PC-3 (cell line): ENCODE measurements around the gene SMAD1. TPM values are rescaled to one million over a fixed set of nuclear protein-coding genes. Genes with fewer than 3 reads are reported as not detected.
A peak's percentile ranks its signal among the peaks of the same experiment; 100 is the strongest.

Source experiments
- ATAC-seq: fragments of 200-7000 bp; cut with Tn5 transposase; 2 replicates; pipeline ENCODE4 v1.9.1; 2020; ENCODE audit warnings: mild to moderate bottlenecking, moderate library complexity
- BruUV-seq: library from RNA; stranded (reverse); fragments of 400-500 nt; replicated peaks from 2 replicates; lab custom pipeline; 2021; lab: Mats Ljungman, UMichigan
- CTCF ChIA-PET: fragments of 300-600 bp; sonication (Branson Sonifier 250); formaldehyde crosslinking; loops from one replicate; lab custom pipeline; 2022; ENCODE audit warnings: antibody characterized with exemption; lab: Charles Lee
- POLR2A ChIA-PET: fragments of 300-600 bp; sonication (Branson Sonifier 250); formaldehyde crosslinking; loops from one replicate; lab custom pipeline; 2022; ENCODE audit warnings: antibody characterized with exemption; ENCODE audit not compliant: unreplicated experiment; lab: Charles Lee
- DNase-seq: peaks from one replicate; pipeline ENCODE4 v3.0.0-alpha.2; 2015
- H2AFZ ChIP-seq: fragments of 300-600 bp; sonication (generic); 2 replicates; pipeline ENCODE4 v1.6.0; 2016; ENCODE audit warnings: antibody characterized with exemption, low read length
- H3F3A ChIP-seq: fragments of 300-600 bp; sonication (generic); one replicate; pipeline ENCODE4 v1.6.0; 2017; ENCODE audit warnings: antibody characterized with exemption, low read length, control low read depth, mild to moderate bottlenecking; ENCODE audit not compliant: unreplicated experiment
- H3K27ac ChIP-seq: fragments of 300-600 bp; sonication (generic); 2 replicates; pipeline ENCODE4 v1.5.1; 2016; ENCODE audit warnings: mild to moderate bottlenecking, low read length
- H3K27me3 ChIP-seq: fragments of 300-600 bp; sonication (generic); 2 replicates; pipeline ENCODE4 v1.6.1; 2016; ENCODE audit warnings: low read length, mixed read lengths
- H3K36me3 ChIP-seq: fragments of 300-600 bp; sonication (generic); 2 replicates; pipeline ENCODE4 v1.6.1; 2016; ENCODE audit warnings: low read depth, mixed run types, low read length, mixed read lengths
- H3K4me1 ChIP-seq: fragments of 300-600 bp; sonication (generic); 2 replicates; pipeline ENCODE4 v1.5.1; 2016; ENCODE audit warnings: low read length; ENCODE audit not compliant: insufficient read depth
- H3K4me2 ChIP-seq: fragments of 300-600 bp; sonication (generic); 2 replicates; pipeline ENCODE4 v1.6.0; 2016; ENCODE audit warnings: low read length
- H3K4me3 ChIP-seq: fragments of 300-600 bp; sonication (generic); 2 replicates; pipeline ENCODE4 v1.5.1; 2016; ENCODE audit warnings: mild to moderate bottlenecking, low read length, mixed read lengths
- H3K79me2 ChIP-seq: fragments of 300-600 bp; sonication (generic); 2 replicates; pipeline ENCODE4 v1.6.1; 2017; ENCODE audit warnings: low read length, mixed read lengths
- H3K9ac ChIP-seq: fragments of 300-600 bp; sonication (generic); 2 replicates; pipeline ENCODE4 v1.6.0; 2016; ENCODE audit warnings: mild to moderate bottlenecking, low read length
- H3K9me2 ChIP-seq: fragments of 300-600 bp; sonication (generic); replicated peaks from 2 replicates; pipeline ENCODE4 v1.6.1; 2016; ENCODE audit warnings: mixed run types, low read length, mixed read lengths
- H3K9me3 ChIP-seq: fragments of 300-600 bp; sonication (generic); 2 replicates; pipeline ENCODE4 v1.6.1; 2016; ENCODE audit warnings: low read length, mixed read lengths
- H4K20me1 ChIP-seq: fragments of 300-600 bp; sonication (generic); 2 replicates; pipeline ENCODE4 v1.6.1; 2016; ENCODE audit warnings: low read length, mixed read lengths
- CTCF ChIP-seq: fragments of 300-600 bp; sonication (generic); conservative IDR thresholded peaks from 2 replicates; pipeline ENCODE4 v1.5.1; 2017; ENCODE audit warnings: antibody characterized with exemption, low read depth, mild to moderate bottlenecking, low read length
- EZH2 ChIP-seq: fragments of 300-600 bp; sonication (generic); IDR thresholded peaks from one replicate; pipeline ENCODE4 v1.6.1; 2017; ENCODE audit warnings: antibody characterized with exemption, mild to moderate bottlenecking, low read length; ENCODE audit not compliant: unreplicated experiment
- EZH2phosphoT487 ChIP-seq: fragments of 300-600 bp; sonication (generic); IDR thresholded peaks from 2 replicates; pipeline ENCODE4 v1.6.1; 2018; ENCODE audit warnings: mild to moderate bottlenecking, antibody characterized with exemption, low read length, borderline replicate concordance
- intact Hi-C: fragments of 100-400 bp; cut with micrococcal nuclease; formaldehyde crosslinking; loops from 2 replicates; pipeline ENCODE4 v1.9.0; 2023
- total RNA-seq: library from RNA; depleted of rRNA; stranded (reverse); fragments of >200 nt; gene quantifications from 2 replicates; pipeline ENCODE4 v1.2.3, GENCODE V29; 2014

The SMAD1 gene
- total RNA-seq, 1 experiment from 2014 or later: 13.3 TPM

- H3K4me3 ChIP-seq: no peak overlapping the region
- CTCF ChIA-PET: no interaction called here
- BruUV-seq: no TSS peak
- H4K20me1 ChIP-seq: no peaks in the 10 kb centered on the region
- no peaks in the 10 kb centered on the region for H3K27me3 ChIP-seq
- peaks cover 11% of the 10 kb centered on the region for H3K4me1 ChIP-seq
- no peak overlapping the region for H3K27ac ChIP-seq
- H2AFZ ChIP-seq: no peak overlapping the region
- H3K4me2 ChIP-seq: peak overlapping the region; percentile 9
- POLR2A ChIA-PET: no interaction called here
- H3F3A ChIP-seq: no peaks in the 10 kb centered on the region
- TF ChIP-seq EZH2phosphoT487 (no peak), CTCF (no peak), EZH2 (no peak)
- no peak overlapping the region for H3K9ac ChIP-seq
- no peaks in the 10 kb centered on the region for H3K9me2 ChIP-seq
- ATAC-seq: peak; percentile 51; the same call in 1 of the 2 replicates
- intact Hi-C loops: no loop called here
- H3K9me3 ChIP-seq: no peaks in the 10 kb centered on the region
- peak; percentile 66 for DNase-seq
- H3K36me3 ChIP-seq: no peaks in the 10 kb centered on the region
- H3K79me2 ChIP-seq: peaks cover 24% of the 10 kb centered on the region
Measured at GRCh38 chr4:145496292-145496691, 14.6 kb downstream of the SMAD1 start.

GRCh38 chr4:145497199-145498149 lies 15.8 kb downstream of the SMAD1 start:
- Histone ChIP-seq H3K9me3 (no peaks in the 10 kb centered on the region), H3K27me3 (no peaks in the 10 kb centered on the region), H3K27ac (no peak overlapping the region), H3K9me2 (no peaks in the 10 kb centered on the region), H3K4me1 (peaks cover 11% of the 10 kb centered on the region), H2AFZ (no peak overlapping the region), H3F3A (no peaks in the 10 kb centered on the region), H3K36me3 (no peaks in the 10 kb centered on the region), H3K79me2 (peaks cover 32% of the 10 kb centered on the region), H3K9ac (no peak overlapping the region), H4K20me1 (no peaks in the 10 kb centered on the region), H3K4me3 (no peak overlapping the region), H3K4me2 (no peak overlapping the region)
- DNase-seq: no peak
- POLR2A ChIA-PET: no interaction called here
- no peak for TF ChIP-seq EZH2phosphoT487
- no peak for TF ChIP-seq EZH2
- TF ChIP-seq CTCF: no peak
- CTCF ChIA-PET: no interaction called here
- no peak for ATAC-seq
- BruUV-seq: no TSS peak
- intact Hi-C loops: loop anchor here (1.0 kb wide), 1 partner anchor 263 kb away; no protein-coding TSS in a partner anchor

GRCh38 chr4:145498430-145498829 lies 16.8 kb downstream of the SMAD1 start:
- ATAC-seq (no peak), DNase-seq (no peak)
- H3K9me3 ChIP-seq: no peaks in the 10 kb centered on the region
- peaks cover 11% of the 10 kb centered on the region for H3K4me1 ChIP-seq
- H3F3A ChIP-seq: no peaks in the 10 kb centered on the region
- ChIA-PET POLR2A (no interaction called here), CTCF (no interaction called here)
- no peaks in the 10 kb centered on the region for H3K27me3 ChIP-seq
- H3K27ac ChIP-seq: no peak overlapping the region
- H2AFZ ChIP-seq: no peak overlapping the region
- no peaks in the 10 kb centered on the region for H3K36me3 ChIP-seq
- intact Hi-C loops: loop anchor here (1.0 kb wide), 1 partner anchor 264 kb away; no protein-coding TSS in a partner anchor
- no peak overlapping the region for H3K4me3 ChIP-seq
- no peak for TF ChIP-seq EZH2phosphoT487
- TF ChIP-seq CTCF: peak; percentile 31; the same call in 1 of the 2 replicates
- H3K9ac ChIP-seq: no peak overlapping the region
- no peaks in the 10 kb centered on the region for H4K20me1 ChIP-seq
- no peak overlapping the region for H3K4me2 ChIP-seq
- H3K79me2 ChIP-seq: peaks cover 32% of the 10 kb centered on the region
- no peaks in the 10 kb centered on the region for H3K9me2 ChIP-seq
- BruUV-seq: no TSS peak
